ENCODE data around the gene PTGFRN. TPM values are rescaled to one million over a fixed set of nuclear protein-coding genes. Genes with fewer than 3 reads are reported as not detected.

The PTGFRN gene
- total RNA-seq, 3 donors from 2014 or later (not counting 1 experiment from before 2014, with no cell fraction given): 0.71 to 1.4 (median 0.79) TPM

GRCh38 chr1:117025568-117025967, 115.9 kb downstream of the PTGFRN start:
- ATAC-seq: no peak
- DNase-seq: no peak
- no peaks in the 10 kb centered on the region for H3K36me3 Mint-ChIP-seq
- H3K4me3 Mint-ChIP-seq: no peak overlapping the region
- 96% methylated on average over 7 of the region's 7 CpGs for WGBS (ENCODE audit: insufficient coverage)
- no peak overlapping the region for H3K27ac Mint-ChIP-seq
- Histone ChIP-seq H3K9me3 (ENCODE audit: control insufficient read depth, insufficient read depth, low read length) (no peaks in the 10 kb centered on the region), H3K27me3 (ENCODE audit: control insufficient read depth, insufficient read depth, low read length) (no peaks in the 10 kb centered on the region), H3K4me3 (ENCODE audit: low read length) (no peak overlapping the region), H3K36me3 (ENCODE audit: control insufficient read depth, insufficient read depth, low read length) (no peaks in the 10 kb centered on the region), H3K27ac (ENCODE audit: low read length) (no peak overlapping the region), H3K4me1 (ENCODE audit: control insufficient read depth, insufficient read depth, low read length) (no peaks in the 10 kb centered on the region)
- no peaks in the 10 kb centered on the region for H3K9me3 Mint-ChIP-seq
- H3K27me3 Mint-ChIP-seq (ENCODE audit: low read depth in 2 of 2): peaks cover 0 to 12% of the 10 kb centered on the region in 2 donors
- TF ChIP-seq CTCF (IDR thresholded peaks at IDR 0.05): no peak
- intact Hi-C loops (cut with micrococcal nuclease): no loop called here
- H3K4me1 Mint-ChIP-seq: no peaks in the 10 kb centered on the region

- Histone ChIP-seq H3K27ac (ENCODE audit: low read length) (no peak overlapping the region), H3K27me3 (ENCODE audit: control insufficient read depth, insufficient read depth, low read length) (no peaks in the 10 kb centered on the region), H3K4me3 (ENCODE audit: low read length) (no peak overlapping the region), H3K4me1 (ENCODE audit: control insufficient read depth, insufficient read depth, low read length) (no peaks in the 10 kb centered on the region), H3K9me3 (ENCODE audit: control insufficient read depth, insufficient read depth, low read length) (no peaks in the 10 kb centered on the region), H3K36me3 (ENCODE audit: control insufficient read depth, insufficient read depth, low read length) (no peaks in the 10 kb centered on the region)
- Mint-ChIP-seq H3K27ac (no peak overlapping the region), H3K36me3 (no peaks in the 10 kb centered on the region), H3K27me3 (ENCODE audit: low read depth in 2 of 2) (peaks cover 0 to 9% of the 10 kb centered on the region in 2 donors), H3K4me1 (no peaks in the 10 kb centered on the region), H3K9me3 (no peaks in the 10 kb centered on the region), H3K4me3 (no peak overlapping the region)
- 83% methylated on average over 6 of the region's 6 CpGs for WGBS (ENCODE audit: insufficient coverage)
- ATAC-seq (no peak), DNase-seq (no peak)
- TF ChIP-seq CTCF (IDR thresholded peaks at IDR 0.05): no peak
- intact Hi-C loops (cut with micrococcal nuclease): no loop called here
Observed at GRCh38 chr1:117026361-117026760, 116.6 kb downstream of the PTGFRN start.

GRCh38 chr1:117029685-117030084, 120.0 kb downstream of the PTGFRN start:
- Histone ChIP-seq H3K4me1 (ENCODE audit: control insufficient read depth, insufficient read depth, low read length) (no peaks in the 10 kb centered on the region), H3K27ac (ENCODE audit: low read length) (no peak overlapping the region), H3K9me3 (ENCODE audit: control insufficient read depth, insufficient read depth, low read length) (no peaks in the 10 kb centered on the region), H3K4me3 (ENCODE audit: low read length) (no peak overlapping the region), H3K36me3 (ENCODE audit: control insufficient read depth, insufficient read depth, low read length) (no peaks in the 10 kb centered on the region), H3K27me3 (ENCODE audit: control insufficient read depth, insufficient read depth, low read length) (no peaks in the 10 kb centered on the region)
- intact Hi-C loops (cut with micrococcal nuclease): no loop called here
- H3K4me3 Mint-ChIP-seq: no peak overlapping the region
- no peaks in the 10 kb centered on the region for H3K36me3 Mint-ChIP-seq
- H3K4me1 Mint-ChIP-seq: no peaks in the 10 kb centered on the region
- ATAC-seq: no peak
- WGBS (ENCODE audit: insufficient coverage): 100% methylated on average over 1 of the region's 1 CpG
- H3K9me3 Mint-ChIP-seq: no peaks in the 10 kb centered on the region
- DNase-seq: no peak
- H3K27ac Mint-ChIP-seq: no peak overlapping the region
- no peak for TF ChIP-seq CTCF (IDR thresholded peaks at IDR 0.05)
- H3K27me3 Mint-ChIP-seq (ENCODE audit: low read depth in 2 of 2): peaks cover 0 to 2% of the 10 kb centered on the region in 2 donors

GRCh38 chr1:117030271-117030877, 120.7 kb downstream of the PTGFRN start:
- no peak overlapping the region for H3K27ac Mint-ChIP-seq
- ATAC-seq: no peak

More at GRCh38 chr1:117030271-117030877, 120.7 kb downstream of the PTGFRN start:
- H3K9me3 Mint-ChIP-seq: no peaks in the 10 kb centered on the region
- no peak overlapping the region for H3K4me3 ChIP-seq (ENCODE audit: low read length)
- H3K36me3 Mint-ChIP-seq: no peaks in the 10 kb centered on the region
- intact Hi-C loops (cut with micrococcal nuclease): no loop called here
- no peaks in the 10 kb centered on the region for H3K36me3 ChIP-seq (ENCODE audit: control insufficient read depth, insufficient read depth, low read length)
- H3K27me3 Mint-ChIP-seq (ENCODE audit: low read depth in 2 of 2): no peaks in the 10 kb centered on the region
- no peaks in the 10 kb centered on the region for H3K27me3 ChIP-seq (ENCODE audit: control insufficient read depth, insufficient read depth, low read length)
- no peaks in the 10 kb centered on the region for H3K9me3 ChIP-seq (ENCODE audit: control insufficient read depth, insufficient read depth, low read length)
- WGBS (ENCODE audit: insufficient coverage): 94% methylated on average over 1 of the region's 1 CpG
- no peaks in the 10 kb centered on the region for H3K4me1 ChIP-seq (ENCODE audit: control insufficient read depth, insufficient read depth, low read length)
- no peak overlapping the region for H3K4me3 Mint-ChIP-seq
- TF ChIP-seq CTCF (IDR thresholded peaks at IDR 0.05): no peak
- no peaks in the 10 kb centered on the region for H3K4me1 Mint-ChIP-seq
- no peak overlapping the region for H3K27ac ChIP-seq (ENCODE audit: low read length)
- no peak for DNase-seq
